Muscle of leg (tissue), 11 donors: ENCODE results near the gene SLC20A1. TPM values are rescaled to one million over a fixed set of nuclear protein-coding genes. Genes with fewer than 3 reads are reported as not detected.

Source experiments
- DNase-seq: peaks from one replicate; pipeline ENCODE4 v3.0.0; 2013
- H3K27ac ChIP-seq: one replicate; pipeline ENCODE4 v1.5.1; 2013; ENCODE audit warnings: mild to moderate bottlenecking, low read length, control low read depth
- H3K27me3 ChIP-seq: one replicate; pipeline ENCODE4 v1.6.1; 2013; ENCODE audit warnings: low read length; ENCODE audit not compliant: control insufficient read depth, insufficient read depth
- H3K36me3 ChIP-seq: one replicate; pipeline ENCODE4 v1.6.1; 2013; ENCODE audit warnings: low read length; ENCODE audit not compliant: control insufficient read depth, insufficient read depth
- H3K4me1 ChIP-seq: one replicate; pipeline ENCODE4 v1.6.1; 2013; ENCODE audit warnings: low read length; ENCODE audit not compliant: control insufficient read depth, insufficient read depth
- H3K4me3 ChIP-seq: one replicate; pipeline ENCODE4 v1.5.1; 2013; ENCODE audit warnings: low read length, control low read depth
- H3K9me3 ChIP-seq: replicated peaks from 2 replicates; pipeline ENCODE4 v1.6.1; 2013; ENCODE audit warnings: low read depth, low read length; ENCODE audit not compliant: control insufficient read depth
- WGBS: methylation state at CpG from one replicate; pipeline ENCODE4 v1.1.5; 2013; ENCODE audit warnings: missing lambda C conversion rate; ENCODE audit not compliant: insufficient coverage; 5-methylcytosine and 5-hydroxymethylcytosine counted together
- polyA plus RNA-seq, 8 donors: library from polyadenylated mRNA; unstranded; fragments of 120-200 nt; gene quantifications; one replicate each; pipeline versions ENCODE4 v1.2.1 to v1.2.3, GENCODE V29; 2013; ENCODE audit warnings: inconsistent platforms in 1 of 8, low replicate concordance in 1 of 8; ENCODE audit not compliant: insufficient read length in 8 of 8, insufficient read depth in 1 of 8
- total RNA-seq: library from RNA; stranded (reverse); fragments of 120-200 nt; gene quantifications from one replicate; pipeline ENCODE4 v1.2.4, GENCODE V29; 2013

SLC20A1 gene
- total and polyA plus RNA-seq, 9 donors: 17.6 to 27.6 (median 21.5) TPM

DNA sequence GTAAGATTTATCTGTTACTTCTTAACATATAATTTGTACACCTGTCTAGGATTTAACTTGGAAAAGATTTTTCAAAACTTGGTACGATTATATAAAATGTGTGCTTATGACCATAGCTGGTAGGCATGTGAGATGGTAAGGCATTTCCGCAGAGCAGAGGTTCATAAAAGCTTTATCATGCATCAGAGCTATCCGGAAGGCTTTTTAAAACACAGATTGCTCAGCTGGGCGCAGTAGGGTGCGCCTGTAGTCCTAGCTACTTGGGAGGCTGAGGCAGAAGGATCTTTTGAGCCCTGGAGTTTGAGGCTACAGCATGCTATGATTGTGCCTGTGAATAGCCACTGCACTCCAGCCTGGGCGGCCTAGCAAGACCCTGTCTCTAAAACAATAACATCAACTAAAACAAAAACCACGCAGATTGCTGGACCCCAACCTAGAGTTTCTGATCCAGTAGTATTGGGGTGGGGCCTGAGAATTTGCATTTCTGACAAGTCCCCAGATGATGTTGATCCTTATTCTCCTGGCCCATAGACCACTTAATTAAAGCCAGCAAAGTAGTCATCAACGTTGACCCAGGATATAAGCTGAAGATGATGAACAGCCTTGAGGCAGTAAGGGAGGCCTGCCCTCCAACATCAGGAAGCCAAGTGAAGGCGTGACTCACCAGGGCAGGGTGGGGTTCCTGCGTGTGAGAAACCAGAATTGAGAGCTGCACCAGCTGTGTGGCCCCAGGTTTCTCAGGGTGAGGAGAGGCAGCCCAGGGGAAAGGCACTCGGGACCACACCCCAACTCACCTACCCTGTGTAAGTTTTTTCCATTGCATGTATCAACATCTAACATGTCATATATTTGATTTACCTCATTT is 21.6 kb upstream of the SLC20A1 start:
- H3K4me3 ChIP-seq: no peak overlapping the region
- H3K27ac ChIP-seq: no peak overlapping the region
- no peaks in the 10 kb centered on the region for H3K9me3 ChIP-seq
- peaks cover 14% of the 10 kb centered on the region for H3K4me1 ChIP-seq
- no peak for DNase-seq
- WGBS: 96% methylated on average over 5 of the region's 11 CpGs
- no peaks in the 10 kb centered on the region for H3K27me3 ChIP-seq
- no peaks in the 10 kb centered on the region for H3K36me3 ChIP-seq

DNA sequence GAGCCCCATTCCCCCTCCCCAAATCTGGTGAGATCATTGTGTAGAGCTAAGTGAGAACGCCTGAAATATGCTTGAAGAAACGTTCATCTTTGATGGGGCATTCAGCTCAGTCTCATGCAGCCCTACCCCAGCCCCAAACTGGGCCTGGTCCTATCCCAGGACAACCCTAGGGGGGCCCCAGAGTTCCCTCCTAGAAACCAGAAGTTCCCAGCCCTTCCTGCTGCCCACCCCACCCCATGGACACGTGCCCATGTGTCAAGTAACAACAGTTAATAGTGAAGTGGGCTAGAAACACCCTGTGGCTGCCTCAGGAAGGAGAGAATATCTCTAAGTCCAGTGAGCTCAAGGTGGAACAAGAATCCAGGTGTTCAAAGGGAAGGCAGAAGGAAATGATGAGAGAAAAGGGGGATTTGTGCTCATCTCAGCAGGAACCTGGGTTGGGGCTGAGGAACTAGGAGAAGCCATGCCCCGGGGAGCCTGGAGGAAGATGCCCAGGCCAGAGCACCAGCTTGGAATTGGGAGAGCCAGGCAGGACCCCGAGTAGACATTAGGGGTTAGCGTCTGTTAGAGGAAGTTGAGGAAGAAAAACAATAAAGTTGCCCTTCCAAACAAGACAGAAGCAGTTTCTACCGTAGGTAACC is 20.1 kb upstream of the SLC20A1 start:
- Histone ChIP-seq H3K4me1 (peaks cover 20% of the 10 kb centered on the region), H3K27ac (no peak overlapping the region), H3K4me3 (no peak overlapping the region), H3K27me3 (no peaks in the 10 kb centered on the region), H3K9me3 (no peaks in the 10 kb centered on the region), H3K36me3 (no peaks in the 10 kb centered on the region)
- DNase-seq: no peak
- 100% methylated on average over 1 of the region's 7 CpGs for WGBS

DNA sequence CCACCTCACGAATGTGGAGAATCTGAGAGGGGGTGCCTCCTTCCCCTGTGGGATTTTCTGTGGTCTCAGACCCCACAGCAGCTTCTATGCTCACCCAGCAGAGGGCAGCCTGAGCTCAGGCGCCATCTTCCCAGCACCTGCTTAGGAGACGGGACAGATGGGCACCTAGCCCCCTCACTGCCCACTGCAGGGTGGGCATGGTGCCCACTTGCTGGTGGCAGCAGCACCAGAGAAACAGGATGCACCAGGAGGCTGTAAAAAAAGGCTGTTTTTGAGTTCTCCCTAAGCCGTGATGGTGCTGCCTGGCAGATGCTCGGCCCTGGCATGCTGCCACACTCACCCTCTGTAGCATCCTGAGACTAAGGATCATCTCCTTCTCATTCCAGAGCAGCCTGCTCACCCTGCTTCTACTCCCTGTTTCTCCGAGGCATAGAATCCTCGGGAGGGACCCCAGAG is 19.1 kb upstream of the SLC20A1 start:
- WGBS: 30% methylated on average over 3 of the region's 7 CpGs
- Histone ChIP-seq H3K27ac (no peak overlapping the region), H3K4me1 (peaks cover 24% of the 10 kb centered on the region), H3K9me3 (no peaks in the 10 kb centered on the region), H3K36me3 (no peaks in the 10 kb centered on the region), H3K27me3 (peaks cover 2% of the 10 kb centered on the region), H3K4me3 (no peak overlapping the region)
- DNase-seq: peak; percentile 52

DNA sequence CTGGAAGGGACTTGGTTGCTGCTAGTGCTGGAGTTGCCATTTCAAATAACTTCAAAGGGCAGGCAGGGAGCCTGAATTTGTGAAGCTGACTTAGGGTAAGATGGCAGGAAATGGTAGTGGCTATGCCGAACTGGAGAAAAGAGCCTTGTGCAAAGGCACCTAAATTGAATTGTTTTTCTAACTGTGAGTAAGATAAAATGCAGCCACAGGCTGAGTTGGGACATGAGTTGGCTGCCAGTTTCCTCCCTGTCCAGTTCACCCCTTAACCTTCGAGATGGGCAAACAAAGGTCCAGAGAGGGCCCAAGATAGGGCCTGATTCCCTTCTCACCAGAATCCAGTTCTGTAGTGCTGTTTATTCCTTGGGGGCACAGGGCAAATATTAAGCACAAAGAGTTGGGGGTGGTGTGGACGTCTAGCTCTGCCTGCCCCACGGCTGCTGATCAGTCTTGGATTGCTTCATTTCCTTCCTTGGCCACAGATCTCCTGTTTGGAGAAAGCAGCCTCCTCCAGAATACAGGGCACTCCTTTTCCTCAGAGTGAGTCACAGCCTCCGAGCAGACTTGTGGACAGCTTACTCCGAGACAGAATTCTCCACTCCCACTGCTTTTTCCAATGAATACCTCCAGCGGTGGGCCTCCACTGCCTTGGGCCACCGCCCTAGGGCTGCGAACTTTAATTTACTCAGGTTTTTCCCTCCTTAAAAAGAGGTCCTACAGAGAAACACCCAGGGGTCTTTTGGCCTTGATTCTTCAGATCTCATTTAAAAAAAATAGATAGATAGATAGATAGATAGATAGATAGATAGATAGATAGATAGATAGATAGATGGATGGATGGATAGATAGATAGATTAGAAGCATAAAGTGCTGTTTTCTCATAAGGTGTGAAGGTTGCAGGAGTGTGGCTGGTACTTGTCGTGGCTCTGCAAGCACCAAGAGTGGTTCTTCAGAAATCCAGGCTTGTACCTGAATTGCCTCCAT is 18.4 kb upstream of the SLC20A1 start:
- H3K27ac ChIP-seq: peak overlapping the region; percentile 49
- H3K9me3 ChIP-seq: no peaks in the 10 kb centered on the region
- H3K4me3 ChIP-seq: no peak overlapping the region
- WGBS: 36% methylated on average over 7 of the region's 10 CpGs
- no peaks in the 10 kb centered on the region for H3K36me3 ChIP-seq
- H3K27me3 ChIP-seq: peaks cover 2% of the 10 kb centered on the region
- DNase-seq: peak; percentile 76
- peaks cover 24% of the 10 kb centered on the region for H3K4me1 ChIP-seq

DNA sequence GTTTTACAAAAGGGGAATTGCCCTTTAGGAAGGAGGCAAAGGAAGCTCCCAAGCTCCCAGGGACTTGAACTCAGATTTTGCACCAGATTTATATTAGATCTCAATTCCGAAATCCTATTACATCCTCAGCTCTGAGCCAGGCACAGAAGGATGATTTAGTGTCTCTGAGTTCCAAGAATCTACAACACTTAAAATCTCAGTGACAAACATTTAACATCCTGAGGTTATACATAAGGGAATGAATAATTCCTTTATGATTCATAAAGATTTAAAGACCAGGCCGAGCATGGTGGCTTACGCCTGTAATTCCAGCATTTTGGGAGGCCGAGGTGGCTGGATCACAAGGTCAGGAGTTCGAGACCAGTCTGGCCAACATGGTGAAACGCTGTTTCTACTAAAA is 16.5 kb upstream of the SLC20A1 start:
- H3K4me1 ChIP-seq: peaks cover 24% of the 10 kb centered on the region
- H3K36me3 ChIP-seq: no peaks in the 10 kb centered on the region
- H3K27me3 ChIP-seq: peaks cover 2% of the 10 kb centered on the region
- 97% methylated on average over 4 of the region's 6 CpGs for WGBS
- H3K27ac ChIP-seq: no peak overlapping the region
- H3K4me3 ChIP-seq: no peak overlapping the region
- DNase-seq: no peak
- H3K9me3 ChIP-seq: no peaks in the 10 kb centered on the region

DNA sequence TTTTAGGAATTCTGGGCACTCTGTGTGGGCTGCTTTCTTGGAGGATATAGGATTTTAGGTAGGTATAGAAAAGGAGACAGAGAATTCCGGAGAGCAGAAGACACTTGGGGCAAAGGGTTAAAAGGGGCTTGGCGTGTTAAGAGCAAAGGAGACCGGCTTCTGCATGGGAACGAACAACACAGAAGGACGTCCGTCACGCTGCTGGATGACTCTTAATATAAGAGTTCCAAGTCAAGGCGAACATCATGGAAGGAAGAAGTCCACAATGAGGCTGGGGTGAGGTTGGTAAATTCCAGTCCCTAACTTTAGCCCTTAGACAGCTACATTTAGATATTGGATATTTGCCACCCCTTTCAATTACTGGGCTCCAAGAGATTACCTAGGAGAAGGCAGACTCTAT is 15.9 kb upstream of the SLC20A1 start:
- no peaks in the 10 kb centered on the region for H3K9me3 ChIP-seq
- H3K27me3 ChIP-seq: peaks cover 2% of the 10 kb centered on the region
- H3K36me3 ChIP-seq: no peaks in the 10 kb centered on the region
- H3K4me3 ChIP-seq: no peak overlapping the region
- WGBS: 51% methylated on average over 7 of the region's 8 CpGs
- peaks cover 24% of the 10 kb centered on the region for H3K4me1 ChIP-seq
- H3K27ac ChIP-seq: no peak overlapping the region
- no peak for DNase-seq

DNA sequence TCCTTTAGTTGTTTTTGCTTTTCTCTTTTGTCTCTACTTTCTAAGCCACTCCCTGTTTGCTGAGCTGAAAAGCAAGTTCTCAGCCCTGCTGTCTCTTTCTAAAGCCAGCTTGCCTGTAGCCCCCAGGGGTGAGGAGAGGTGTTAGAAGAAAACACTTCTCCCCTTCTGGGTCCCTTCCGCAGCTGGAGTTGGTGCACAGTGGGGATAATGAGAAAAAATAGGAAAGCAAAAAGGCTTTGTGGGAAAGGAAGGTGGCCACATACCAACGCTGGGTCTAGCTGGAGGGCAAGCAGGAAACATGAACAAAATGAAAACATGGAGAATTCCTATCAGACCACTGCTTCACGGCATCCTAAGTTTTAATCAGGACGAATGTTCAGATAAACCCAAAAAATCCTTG is 15.5 kb upstream of the SLC20A1 start:
- 67% methylated on average over 2 of the region's 4 CpGs for WGBS
- no peaks in the 10 kb centered on the region for H3K36me3 ChIP-seq
- H3K27ac ChIP-seq: no peak overlapping the region
- H3K27me3 ChIP-seq: peaks cover 2% of the 10 kb centered on the region
- H3K4me1 ChIP-seq: peaks cover 24% of the 10 kb centered on the region
- no peak for DNase-seq
- H3K4me3 ChIP-seq: no peak overlapping the region
- H3K9me3 ChIP-seq: no peaks in the 10 kb centered on the region

GRCh38 chr2:112633708-112634107 is 12.0 kb upstream of the SLC20A1 start:
- Histone ChIP-seq H3K27me3 (peaks cover 2% of the 10 kb centered on the region), H3K9me3 (no peaks in the 10 kb centered on the region), H3K4me1 (peaks cover 10% of the 10 kb centered on the region), H3K4me3 (no peak overlapping the region), H3K36me3 (no peaks in the 10 kb centered on the region), H3K27ac (no peak overlapping the region)
- WGBS: 96% methylated on average over 4 of the region's 5 CpGs
- DNase-seq: no peak

- H3K4me3 ChIP-seq: no peak overlapping the region
Observed at GRCh38 chr2:112634153-112634873, 11.4 kb upstream of the SLC20A1 start.

More at GRCh38 chr2:112634153-112634873, 11.4 kb upstream of the SLC20A1 start:
- Histone ChIP-seq H3K27ac (no peak overlapping the region), H3K36me3 (no peaks in the 10 kb centered on the region), H3K27me3 (peaks cover 2% of the 10 kb centered on the region), H3K9me3 (no peaks in the 10 kb centered on the region), H3K4me1 (peaks cover 10% of the 10 kb centered on the region)
- DNase-seq: no peak
- 81% methylated on average over 12 of the region's 16 CpGs for WGBS
